Measurements from ENCODE around the gene NUP98.

Gene NUP98

DNA sequence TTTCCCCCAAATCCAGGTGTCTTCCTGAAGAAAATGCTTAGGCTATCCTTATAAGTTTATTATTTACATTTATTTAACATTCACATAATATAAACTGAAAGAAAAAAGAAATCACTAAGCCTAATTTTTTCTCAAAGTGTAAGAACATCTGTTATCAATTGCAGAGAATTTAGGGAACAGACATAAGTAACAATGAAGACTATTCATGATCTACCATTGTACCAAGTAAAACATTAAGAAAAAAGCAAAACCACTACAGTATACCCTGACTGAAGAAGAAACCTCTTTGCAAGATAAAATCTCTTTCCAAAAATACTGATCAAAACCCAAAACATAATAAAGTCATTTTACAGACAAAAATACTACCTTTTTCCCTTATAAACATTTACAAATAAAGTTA, 60.5 kb downstream of the NUP98 start:
- no peak for DNase-seq (ENCODE audit: low read depth, low spot score)

DNA sequence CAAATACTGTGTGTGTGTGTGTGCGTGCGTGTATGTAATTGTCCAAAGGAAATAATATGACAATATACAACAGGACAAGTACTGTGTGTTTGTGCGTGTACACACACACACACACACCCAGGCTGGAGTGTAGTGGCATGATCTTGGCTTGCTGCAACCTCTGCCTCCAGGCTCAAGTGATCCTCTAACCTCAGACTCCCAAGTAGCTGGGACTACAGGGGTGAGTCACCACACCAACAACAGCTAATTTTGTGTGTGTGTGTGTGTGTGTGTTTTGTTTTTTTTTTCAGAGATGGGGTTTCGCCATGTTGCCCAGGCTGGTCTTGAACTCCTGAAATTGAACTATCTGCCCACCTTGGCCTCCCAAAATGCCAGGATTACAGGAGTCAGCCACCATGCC, 61.5 kb downstream of the NUP98 start:
- no peak for DNase-seq (ENCODE audit: low read depth, low spot score)

DNA sequence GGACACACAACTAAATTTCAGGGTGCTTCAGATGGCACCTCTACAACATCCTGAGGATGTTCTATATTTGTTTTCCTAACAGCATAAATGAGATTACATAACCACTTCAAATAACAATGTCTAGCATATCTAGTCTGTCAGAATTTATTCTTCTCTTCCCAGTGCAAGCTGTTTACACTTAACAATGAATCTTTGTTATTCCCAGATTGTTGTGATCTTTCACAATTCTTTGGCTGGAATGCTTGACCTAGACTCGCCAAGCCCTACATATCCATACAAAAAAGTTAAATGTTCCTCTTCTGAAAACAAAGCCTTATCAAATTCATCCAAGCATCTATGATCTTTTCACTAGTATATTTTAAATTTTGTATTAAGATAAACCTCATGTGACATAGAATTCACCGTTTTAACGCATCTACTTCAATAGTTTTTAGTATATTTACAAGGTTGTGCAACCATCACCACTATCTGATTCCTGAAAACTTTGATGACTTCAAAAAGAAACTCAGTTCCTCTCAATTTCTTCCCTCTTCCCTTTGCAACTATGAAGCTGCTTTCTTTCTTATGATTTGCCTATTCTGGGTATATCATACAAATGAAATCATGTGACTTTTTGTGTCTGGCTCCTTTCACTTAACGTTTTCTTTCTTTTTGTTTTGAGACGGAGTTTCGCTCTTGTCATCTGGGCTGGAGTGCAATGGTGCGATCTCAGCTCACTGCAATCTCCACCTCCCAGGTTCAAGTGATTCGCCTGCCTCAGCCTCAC, 64.5 kb downstream of the NUP98 start:
- DNase-seq (ENCODE audit: low read depth, low spot score): no peak

DNA sequence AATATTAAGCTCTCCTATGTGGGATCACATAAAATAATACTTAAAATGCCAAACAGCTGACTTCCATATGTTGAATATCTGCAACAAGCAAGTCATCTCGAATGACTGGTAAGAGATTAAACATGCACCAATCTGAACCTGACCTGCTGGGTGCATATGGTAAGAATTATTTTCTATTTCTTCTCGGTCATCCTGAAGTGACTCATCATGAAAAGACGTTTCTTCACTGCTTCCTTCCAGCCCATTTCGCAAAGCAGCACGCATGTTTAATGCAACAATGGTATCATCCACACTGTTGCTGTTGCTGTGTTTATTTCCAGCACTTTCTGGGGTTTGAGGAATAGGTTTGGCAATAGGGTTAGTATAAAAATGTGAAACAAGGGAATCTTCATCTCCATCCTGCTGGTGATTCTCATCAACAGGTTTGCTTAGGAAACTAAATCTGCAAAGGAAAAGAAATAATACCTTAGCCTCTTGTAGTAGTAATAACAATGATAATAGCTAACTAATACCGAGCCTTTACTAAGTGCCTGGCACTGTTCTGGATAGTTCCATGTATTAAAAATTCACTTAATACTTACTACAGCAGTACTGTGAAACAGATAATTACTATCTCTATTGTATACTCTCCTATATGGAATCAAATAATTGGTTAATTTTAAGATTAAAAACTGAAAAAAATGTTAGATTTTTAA, 74.2 kb downstream of the NUP98 start:
- DNase-seq (ENCODE audit: low read depth, low spot score): peak; percentile 79

DNA sequence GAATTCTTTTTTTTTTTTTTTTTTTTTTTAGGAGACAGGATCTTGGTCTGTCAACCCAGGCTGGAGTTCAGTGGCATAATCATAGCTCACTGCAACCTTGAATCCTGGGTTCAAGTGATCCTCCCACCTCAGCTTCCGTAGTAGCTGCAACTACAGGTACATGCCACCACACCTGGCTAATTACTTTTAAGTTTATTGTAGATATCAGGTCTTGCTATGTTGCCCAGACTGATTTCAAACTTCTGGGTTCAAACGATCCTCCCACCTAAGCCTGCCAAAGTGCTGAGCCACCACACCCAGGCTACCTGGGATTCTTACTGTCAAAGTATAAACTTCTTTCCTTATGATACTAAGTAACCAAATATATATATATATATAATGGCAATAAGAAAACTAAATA, 75.3 kb downstream of the NUP98 start:
- no peak for DNase-seq (ENCODE audit: low read depth, low spot score)

GRCh38 chr11:3720997-3721396, 76.4 kb downstream of the NUP98 start:
- no peak for DNase-seq (ENCODE audit: low read depth, low spot score)

DNA sequence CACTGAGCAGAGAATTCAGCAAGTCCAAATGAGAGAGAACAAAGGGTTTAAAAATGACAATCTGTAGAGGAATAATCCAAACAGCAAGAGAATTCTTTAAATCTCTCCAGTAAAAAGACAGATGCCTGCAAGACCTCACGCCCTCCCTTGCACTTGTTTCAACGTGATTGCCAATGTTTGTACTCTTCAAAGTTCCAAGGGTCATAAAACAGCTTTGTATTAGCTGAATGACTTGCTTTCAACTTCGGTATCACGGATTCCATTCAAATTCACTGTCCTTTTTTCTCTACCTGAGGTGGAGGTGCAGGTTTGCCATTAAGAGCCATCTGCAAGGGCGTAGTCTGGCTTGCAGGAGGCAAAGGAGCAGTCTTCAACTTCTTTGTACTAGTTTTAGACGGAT, 85.1 kb downstream of the NUP98 start:
- no peak for DNase-seq (ENCODE audit: low read depth, low spot score)

- DNase-seq (ENCODE audit: low read depth, low spot score): no peak
These were observed 86.7 kb downstream of the NUP98 start for GRCh38 chr11:3710485-3711259.

GRCh38 chr11:3709977-3710376, 87.4 kb downstream of the NUP98 start:
- DNase-seq (ENCODE audit: low read depth, low spot score): no peak

DNA sequence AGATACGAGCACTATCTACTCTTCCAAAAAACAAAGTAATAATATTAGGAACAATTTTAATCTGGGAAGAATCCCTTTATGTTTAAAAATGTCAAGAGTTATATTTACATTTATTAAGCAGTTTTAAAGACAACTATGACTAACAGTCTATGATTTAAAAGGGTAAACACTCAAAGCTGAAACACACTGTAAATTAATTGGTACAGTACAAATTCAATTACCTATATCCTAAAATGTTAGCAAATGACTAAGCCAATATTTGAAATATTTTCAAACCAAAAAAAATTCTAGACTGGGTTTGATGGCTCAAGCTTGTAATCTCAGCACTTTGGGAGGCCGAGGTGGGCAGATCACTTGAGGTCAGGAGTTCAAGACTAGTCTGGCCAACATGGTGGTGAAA, 90.2 kb downstream of the NUP98 start:
- no peak for DNase-seq (ENCODE audit: low read depth, low spot score)

- no peak for DNase-seq (ENCODE audit: low read depth, low spot score)
These were observed 94.0 kb downstream of the NUP98 start for GRCh38 chr11:3703383-3703782.

- DNase-seq (ENCODE audit: low read depth, low spot score): no peak
These were observed 96.4 kb downstream of the NUP98 start for GRCh38 chr11:3700910-3701309.

DNA sequence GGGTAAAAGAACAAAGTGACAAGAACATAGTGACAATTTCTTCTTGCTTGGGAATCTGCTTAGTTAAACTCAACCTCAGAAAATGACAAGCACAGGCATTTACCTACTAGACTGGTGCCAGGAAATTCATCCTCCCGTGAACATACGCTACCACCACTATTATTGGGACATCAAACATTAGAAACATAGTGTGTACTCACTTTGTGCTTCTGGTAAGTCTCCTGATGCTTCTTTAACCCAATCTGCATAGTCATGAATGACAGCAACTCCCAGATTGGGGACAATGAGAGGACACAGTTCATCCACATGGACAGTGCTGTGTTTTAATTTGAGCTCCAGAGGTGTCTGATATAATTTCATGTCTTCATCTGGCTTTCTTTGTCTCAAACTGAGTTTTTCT, 96.9 kb downstream of the NUP98 start:
- no peak for DNase-seq (ENCODE audit: low read depth, low spot score)

DNA sequence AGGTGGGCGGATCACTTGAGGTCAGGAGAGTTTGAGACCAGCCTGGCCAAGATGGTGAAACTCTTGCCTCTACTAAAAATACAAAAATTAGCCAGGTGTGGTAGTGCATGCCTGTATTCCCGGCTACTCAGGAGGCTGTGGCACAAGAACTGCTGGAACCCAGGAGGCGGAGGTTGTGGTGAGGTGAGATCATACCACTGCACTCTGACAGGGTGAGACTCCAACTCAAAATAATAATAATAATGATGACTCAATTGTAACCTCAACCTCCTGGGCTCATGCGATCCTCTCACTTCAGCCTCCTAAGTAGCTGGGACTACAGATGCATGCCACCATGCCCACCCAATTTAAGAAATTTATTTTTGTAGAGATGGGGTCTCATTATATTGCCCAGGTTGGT, 110.6 kb downstream of the NUP98 start:
- DNase-seq (ENCODE audit: low read depth, low spot score): no peak

- no peak for DNase-seq (ENCODE audit: low read depth, low spot score)
These were observed 111.4 kb downstream of the NUP98 start for GRCh38 chr11:3685923-3686322.

- no peak for DNase-seq (ENCODE audit: low read depth, low spot score)
These were observed 112.6 kb downstream of the NUP98 start for GRCh38 chr11:3684819-3685172.

- DNase-seq (ENCODE audit: low read depth, low spot score): no peak
These were observed 113.1 kb downstream of the NUP98 start for GRCh38 chr11:3684129-3684818.

DNA sequence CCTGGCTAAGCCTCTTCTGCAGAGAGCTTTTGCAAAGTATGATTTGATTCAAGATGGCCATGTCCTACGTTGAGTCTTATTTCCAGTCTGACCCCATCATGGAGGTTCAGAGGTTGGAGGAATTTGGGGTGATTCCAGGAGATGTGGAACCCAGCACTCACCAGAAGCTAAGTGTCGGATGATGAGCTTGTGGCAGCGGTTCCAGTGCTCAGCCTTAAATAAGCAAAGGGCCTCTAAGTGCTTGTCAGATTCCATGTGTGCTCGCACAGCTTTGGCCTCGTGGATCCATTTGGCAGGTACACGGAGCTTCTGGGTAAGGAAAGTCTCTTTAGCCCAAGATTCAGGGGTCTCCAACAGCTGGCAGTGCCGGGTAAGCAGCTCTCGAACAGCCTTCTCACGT, 114.3 kb downstream of the NUP98 start:
- no peak for DNase-seq (ENCODE audit: low read depth, low spot score)

- no peak for DNase-seq (ENCODE audit: low read depth, low spot score)
These were observed 118.3 kb downstream of the NUP98 start for GRCh38 chr11:3679077-3679476.

DNA sequence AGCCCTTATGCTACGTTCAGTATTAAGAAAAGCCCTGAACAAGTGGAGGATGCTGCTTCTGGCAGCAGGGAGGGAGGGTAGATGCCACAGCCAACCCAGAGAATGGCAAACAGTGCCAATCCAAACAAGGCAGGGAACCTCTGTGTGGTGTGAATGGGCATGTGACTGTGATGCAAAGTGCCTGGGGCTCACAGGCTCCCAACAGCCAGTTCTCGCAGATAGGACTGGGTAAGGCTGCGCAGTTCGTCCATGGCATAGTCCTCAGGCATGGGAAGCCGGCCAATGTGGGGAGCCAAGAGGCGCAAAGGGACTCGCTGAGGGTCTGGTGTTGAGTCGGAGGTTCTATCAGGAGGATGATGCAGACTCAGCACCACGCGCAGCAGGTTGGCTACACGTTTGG, 121.4 kb downstream of the NUP98 start:
- DNase-seq (ENCODE audit: low read depth, low spot score): no peak

- peak; percentile 3 for DNase-seq (ENCODE audit: low read depth, low spot score)
These were observed 123.2 kb downstream of the NUP98 start for GRCh38 chr11:3674189-3674588.
